Stimulated activated CD8-positive, alpha-beta memory T cell treated with anti-CD3 and anti-CD28 coated beads, Interleukin-2, amount 100 ng/mL, for 48 hours (primary cell): ENCODE results near the gene LOXL1.
"Not testable (repeated sequence)": the region's sequence is repeated elsewhere in the genome, so short reads cannot be mapped to it uniquely, and the experiment has no call there.

Experiments used
- DNase-seq, 2 donors: peaks; one replicate each; pipeline ENCODE4 v3.0.0-alpha.2; 2020; ENCODE audit warnings: low read depth in 2 of 2

LOXL1 gene

DNA sequence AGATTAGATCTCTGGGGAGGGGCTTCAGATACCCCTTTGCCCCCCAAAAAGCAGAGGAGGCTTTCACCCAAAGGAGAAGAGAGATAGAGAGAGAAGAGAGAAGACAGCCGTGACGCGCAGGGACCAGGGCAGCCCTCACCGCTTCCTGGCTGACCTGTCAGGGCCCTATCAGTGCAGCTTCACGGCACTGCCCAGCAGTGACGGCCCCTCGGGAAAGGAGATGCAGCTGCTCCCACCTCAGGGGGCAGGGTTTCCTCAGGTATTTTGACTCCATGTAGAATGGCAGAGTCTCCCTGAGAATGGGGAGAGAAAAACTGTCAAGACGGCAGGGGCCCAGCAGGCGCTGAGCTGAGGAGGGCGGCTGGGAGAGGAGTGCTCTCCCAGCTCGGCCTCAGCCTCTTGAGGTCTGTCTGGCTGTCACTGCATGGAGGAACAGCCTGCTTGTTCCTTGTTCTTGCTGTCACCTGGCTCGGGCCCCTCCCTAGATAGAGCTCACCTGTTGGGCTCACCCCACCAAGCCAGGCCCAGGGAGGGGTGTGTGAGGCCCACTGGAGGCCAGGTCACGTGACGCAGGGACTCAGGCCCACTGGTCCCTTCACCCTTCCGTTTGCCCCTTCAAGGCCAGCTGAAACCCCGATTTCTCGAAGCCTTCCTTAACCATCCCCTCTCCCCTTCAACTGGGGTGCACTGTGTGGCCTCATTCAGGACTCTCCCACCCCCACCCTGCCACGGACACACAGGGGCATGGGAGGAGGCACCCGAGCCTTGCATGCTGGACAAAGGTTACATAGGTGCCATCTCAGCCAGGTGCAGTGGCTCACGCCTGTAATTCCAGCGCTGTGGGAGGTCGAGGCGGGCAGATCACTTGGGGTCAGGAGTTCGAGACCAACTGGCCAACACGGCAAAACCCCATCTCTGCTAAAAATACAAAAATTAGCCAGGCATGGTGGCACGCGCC is 28.2 kb downstream of the LOXL1 start:
- no peak for DNase-seq

DNA sequence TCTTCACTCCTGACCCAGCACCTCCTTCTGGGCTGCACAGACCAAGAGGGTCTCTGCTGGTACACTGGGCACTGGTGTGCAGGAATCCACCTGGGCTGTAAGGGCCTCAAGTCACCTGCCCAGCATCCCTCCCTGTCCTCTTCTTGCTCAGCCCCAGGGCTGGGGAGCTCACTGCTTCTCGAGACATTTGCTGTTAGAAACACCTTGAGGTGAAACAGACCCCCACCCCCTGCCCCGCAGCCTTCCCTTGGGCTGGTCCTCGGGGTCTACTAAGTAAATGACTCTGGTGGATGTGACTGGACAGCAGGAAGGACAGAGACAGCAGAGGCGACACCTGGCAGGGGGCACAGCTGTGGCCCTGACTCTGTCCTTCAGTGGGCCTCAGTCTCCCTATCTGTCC is 29.1 kb downstream of the LOXL1 start:
- no peak for DNase-seq

DNA sequence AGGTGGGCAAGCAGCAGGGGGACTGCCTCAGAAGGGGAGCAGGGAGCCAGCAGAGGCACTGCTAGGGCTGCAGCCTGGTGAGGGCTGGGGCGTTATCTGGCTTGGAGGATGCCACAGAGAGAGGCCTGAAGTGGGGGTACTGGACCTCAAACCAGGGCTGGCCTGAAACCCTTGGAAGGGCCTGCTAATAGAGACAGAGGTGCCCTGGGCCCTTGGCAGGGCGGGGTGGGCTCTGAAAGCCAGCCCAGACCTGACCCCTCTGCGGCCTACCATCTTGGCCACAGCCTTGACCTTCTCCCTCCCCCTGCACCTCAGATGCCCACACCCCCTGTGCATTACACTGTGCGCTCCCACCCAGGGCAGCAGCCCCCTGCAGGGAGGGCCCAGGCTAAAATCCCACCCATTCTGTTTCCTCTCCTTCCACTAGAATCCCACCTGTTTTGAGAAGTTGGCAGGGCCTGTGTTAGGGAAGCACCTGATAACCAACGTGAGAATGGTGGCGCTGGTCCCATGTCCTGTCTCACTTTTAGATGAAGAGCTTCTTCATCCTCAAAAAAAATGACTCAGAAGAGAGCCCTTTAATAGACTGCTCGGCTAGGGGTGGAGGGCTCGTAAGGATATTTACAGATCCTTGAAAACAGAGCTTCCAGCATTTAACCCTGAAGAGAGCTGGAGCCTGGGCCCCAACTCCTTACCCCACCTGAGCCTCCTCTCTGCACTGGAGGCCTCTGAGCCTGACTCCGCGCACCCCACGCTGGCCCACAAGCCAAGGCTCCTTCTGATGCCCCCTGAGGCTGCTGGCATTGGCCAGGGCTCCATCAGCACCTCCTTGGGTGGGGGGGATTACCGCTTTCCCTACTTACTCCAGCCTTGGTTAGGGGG is 29.8 kb downstream of the LOXL1 start:
- DNase-seq, result no peak

DNA sequence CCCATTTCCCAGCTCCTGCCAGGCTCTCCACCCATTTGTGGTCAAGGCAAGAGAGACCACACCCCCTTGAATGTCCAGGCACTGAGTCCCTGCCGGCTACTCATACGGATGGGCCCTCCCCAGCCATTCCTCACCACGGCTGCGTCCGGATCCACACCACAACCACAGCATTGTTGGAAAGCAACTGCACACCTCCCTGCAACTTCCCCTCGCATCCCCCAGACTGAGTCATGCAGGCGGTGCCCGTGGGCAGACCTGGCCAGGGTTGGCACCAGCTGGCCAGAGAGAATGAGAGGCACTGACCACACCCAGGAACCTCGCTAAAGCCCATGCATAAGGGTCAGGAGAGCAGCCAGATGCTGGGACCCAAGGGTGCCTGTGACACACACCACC is 30.5 kb downstream of the LOXL1 start:
- no peak for DNase-seq

DNA sequence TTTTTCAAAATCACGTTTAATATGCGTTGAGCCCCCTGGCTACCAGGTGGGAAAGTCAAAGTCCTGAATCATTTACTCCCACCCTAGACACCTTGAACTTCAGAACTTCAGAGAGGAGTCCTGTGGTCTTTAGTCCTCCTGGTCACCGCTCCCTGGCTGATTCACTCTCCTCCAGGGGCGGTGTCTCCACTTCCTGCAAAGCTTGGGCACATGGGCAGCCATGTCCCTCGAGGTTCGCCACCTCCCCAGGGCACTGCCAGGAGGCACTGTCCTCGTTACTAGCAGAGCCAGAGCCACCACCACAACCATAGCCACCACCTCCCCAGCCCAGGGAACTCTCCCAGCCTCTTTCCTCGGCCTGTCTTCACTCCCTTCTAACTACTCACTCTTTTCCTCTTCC is 31.0 kb downstream of the LOXL1 start:
- DNase-seq, result no peak

DNA sequence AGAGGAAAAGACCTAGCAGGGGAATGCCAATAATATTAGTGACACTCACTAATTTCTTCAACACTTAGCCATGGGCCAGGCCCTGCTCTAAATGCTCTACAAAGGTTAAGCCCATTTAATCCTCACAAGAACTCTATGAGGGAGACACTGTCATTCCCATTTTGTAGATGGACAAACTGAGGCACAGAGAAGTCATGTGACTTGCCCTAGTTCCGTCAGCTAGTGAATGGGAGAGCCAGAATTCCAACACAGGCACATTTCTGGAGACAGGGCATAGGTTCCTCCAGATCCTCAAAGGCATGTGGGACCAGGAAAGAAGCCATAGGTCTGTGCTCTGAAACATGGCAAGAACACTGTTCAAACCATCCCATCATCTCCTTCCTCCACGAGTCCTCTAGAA is 31.5 kb downstream of the LOXL1 start:
- no peak for DNase-seq

DNA sequence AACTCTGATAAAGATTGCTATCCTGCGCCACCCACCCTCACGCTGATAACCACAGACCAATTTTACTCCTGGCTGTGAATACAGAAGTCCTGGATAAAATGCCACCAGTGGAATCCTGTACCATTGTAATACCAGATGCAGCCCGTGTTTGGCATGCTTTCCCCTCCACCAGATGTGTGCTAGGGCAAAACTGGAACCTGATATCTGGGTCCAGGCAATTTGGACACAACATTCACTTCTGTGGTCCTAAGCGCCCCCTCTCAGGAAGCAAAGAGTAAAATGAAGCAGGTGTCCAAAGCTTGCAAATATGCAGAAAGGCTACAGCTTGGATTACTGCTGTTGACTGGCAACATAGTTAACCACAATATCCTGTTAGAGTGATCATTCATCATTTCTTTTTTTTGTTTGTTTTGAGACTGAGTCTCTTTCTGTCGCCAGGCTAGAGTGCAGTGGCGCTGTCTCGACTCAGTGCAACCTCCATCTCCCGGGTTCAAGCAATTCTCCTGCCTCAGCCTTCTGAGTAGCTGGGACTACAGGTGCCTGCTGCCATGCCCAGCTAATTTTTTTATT is 32.8 kb downstream of the LOXL1 start:
- DNase-seq, result no peak

DNA sequence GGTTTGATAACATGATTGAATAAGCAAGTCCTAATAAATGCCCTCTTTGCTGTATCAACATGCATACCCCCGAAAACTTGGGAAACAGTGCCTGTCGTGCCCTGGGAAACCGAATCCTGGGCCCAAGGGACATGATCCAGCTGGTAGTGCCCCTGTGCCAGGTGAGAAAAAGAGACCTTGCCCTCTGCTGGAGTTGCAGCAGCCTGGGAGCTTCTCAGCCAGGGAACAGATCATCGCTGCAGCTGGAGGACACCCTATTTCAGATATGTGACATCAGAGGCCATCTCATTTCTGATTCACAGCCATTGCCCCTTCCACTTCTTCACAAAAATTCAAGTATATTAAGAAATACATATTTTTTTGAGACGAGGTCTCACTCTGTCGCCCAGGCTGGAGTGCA is 33.5 kb downstream of the LOXL1 start:
- DNase-seq, result no peak

DNA sequence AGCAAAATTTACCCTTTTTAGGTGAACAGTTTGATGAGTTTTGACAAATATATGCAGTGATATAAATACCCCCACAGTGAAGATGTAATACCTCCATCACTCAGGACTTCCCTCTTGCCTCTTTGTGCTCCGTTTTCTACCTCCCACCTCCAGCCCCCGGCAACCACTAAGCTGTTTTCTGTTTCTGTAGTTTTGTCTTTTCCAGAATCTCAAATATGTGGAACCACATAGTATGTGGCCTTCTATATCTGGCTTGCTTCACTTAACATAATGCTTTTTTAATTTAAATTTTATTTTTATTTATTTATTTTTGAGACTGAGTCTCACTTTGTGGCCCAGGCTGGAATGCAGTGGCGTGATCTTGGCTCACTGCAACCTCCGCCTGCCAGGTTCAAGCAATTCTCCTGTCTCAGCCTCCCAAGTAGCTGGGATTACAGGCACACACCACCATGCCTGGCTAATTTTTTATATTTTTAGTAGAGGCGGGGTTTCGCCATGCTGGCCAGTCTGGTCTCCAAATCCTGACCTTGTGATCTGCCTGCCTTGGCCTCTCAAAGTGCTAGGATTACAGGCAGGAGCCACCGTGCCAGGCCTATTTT is 34.3 kb downstream of the LOXL1 start:
- not testable (repeated sequence) for DNase-seq

DNA sequence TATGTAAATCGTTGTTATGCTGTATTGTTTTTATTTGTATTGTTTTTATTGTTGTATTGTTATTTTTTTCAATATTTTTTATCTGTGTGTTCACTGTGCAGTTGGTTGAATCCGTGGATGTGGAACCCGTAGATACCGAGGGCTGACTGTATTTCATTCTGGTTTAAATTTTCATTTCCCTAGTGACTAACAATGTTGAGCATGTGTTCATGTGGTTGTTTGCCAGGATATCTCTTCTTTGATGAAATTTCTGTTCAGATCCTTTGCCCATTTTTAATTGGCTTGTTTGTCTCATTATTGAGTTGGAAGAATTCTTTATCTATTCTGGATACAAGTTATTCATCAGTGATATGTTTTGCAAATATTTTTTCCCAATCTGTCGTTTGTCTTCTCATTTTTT is 36.2 kb downstream of the LOXL1 start:
- no peak for DNase-seq

DNA sequence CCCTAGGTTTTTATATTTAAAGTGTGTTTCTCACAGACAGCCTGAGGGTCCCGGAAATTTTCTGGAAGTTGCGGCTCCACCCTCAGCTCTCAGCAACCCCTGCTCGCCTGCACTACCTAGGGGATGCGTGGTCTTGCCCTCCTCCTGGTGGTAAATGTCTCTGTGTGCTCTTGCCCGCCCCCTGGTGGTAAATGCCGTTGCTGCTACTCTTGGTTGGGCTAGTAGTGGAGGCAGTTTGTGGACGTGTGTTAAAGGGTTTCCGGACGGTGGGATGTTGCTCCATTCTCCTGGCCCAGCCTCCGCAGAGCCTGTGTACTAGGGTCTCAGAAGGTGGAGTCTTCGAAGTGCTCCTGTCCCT is 38.5 kb downstream of the LOXL1 start:
- DNase-seq, result peak; percentile 73 to 79

DNA sequence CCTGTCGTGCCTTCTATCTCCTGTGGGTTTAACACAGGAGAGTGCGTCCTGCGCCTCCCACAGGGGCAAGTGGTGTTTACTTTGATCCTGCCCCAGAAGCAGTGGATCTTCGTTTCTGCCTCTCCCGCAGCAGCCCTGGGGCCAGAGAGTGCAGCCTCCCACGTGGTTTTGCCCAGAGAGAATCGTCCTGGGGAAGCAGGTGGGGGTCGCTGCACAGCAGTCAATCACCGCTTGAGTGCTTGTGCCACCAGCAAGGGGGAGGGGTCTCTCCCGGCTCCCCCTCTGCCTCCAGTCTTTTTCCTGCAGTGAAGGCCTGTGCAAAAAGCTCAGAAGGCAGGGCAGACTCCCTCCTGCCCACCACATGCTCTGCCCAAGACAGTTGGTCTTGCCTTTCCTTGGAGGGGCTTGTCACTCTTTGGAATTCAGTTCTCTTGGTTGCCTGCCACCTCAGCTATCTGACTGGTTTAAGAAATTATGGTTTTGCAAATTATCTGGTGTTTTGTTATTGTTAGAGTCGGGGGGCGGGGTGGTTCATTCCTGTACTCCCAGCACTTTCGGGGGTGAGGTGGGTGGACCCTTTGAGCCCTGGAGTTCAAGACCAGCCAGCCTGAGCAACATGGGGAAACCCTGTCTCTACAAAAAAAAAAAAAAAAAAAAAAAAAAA is 39.0 kb downstream of the LOXL1 start:
- DNase-seq, result peak; percentile 17 to 47

DNA sequence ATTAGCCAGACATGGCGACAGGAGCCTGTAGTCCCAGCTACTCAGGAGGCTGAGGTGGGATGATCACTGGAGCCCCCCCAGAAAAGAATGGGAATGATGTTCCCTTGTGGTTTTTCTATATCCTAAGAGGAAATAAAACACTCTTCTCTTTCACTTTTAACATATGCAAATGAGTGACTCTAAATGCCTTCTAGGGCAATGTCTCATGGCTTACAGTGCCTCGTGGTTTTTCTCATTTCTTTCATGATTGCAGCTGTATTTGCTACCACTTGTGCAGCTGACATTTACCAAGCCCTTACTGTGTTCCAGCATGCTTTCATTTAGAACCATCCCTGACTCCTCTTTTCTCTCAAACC is 39.5 kb downstream of the LOXL1 start:
- DNase-seq, result no peak

DNA sequence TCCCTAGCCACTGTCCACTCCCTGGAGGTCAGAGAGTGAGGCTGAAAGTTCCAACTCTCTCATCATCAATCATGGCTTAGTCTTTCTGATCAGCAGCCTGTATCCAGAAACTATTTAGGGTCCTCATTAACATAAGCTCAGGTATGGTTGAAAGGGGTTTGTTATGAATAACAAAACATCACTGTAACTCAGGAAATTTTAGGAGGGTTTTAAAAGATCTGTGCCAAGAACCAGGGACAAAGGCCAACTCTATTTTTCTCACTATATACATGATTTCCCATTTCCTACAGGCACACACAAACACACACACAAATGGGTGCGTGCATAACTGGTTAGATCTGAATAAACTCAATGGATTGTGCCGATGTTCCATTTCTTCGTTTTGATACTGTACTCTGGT is 42.2 kb downstream of the LOXL1 start:
- no peak for DNase-seq

DNA sequence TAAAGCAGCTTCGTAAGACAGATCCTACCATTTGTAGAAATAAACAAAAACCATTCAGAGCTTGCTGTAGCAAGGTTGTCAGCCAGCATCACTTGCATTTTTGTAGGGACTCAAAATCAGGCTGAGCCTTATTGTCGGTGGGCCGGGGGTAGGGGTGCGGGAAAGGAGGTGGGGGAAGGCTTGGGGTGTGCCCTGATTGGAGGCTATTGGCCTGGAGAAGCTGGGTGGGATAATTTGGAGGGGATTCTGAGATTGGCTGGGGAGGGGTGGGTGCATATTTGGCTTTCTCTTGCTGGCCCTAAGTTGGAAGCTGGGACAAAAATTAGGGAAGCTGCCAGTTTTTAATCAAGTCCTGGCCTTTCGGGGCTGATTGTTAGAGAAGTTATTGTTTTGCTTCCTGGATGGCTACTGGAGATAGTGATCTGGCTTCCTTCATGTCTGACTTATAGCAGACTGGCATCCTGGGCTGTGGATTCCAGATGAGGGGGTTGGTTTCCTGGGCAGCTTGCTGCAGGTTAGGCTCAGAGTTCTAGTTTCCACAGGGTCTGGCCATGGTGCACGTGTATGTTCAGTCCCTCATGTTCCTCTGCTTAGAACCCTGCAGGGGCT is 43.0 kb downstream of the LOXL1 start:
- no peak for DNase-seq

DNA sequence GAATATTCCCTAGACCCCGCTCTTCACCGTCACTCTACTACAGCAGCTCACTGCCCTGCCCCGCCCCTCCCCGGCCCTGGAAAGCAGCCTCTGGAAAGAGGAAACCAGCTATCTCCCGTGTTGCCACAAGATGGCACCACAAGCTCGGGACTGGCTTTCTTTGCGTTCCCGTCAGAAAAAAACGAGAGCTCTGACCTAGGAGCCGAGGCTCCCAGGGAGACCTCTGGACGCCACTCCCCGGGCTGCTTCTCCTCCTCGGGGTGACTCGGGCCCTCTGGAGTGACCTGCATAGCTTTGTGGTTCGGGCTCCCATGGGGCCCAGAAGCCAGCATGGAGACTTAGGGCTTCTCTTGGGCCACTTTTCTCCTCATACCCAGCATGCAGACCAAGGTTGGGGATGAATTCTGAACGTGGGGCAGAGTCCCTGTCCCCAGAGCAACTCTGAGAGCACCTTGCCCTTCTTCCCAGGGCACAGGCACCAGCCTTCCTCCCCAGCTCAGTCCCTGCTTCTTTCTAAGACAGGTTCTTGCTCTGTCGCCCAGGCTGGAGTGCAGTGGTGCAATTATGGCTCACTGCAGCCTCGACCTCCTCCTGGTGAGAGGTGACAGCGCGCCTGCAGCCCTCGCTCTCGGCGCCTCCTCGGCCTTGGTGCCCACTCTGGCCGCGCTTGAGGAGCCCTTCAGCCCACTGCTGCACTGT is 46.9 kb downstream of the LOXL1 start:
- DNase-seq, result peak; percentile 59 to 74

DNA sequence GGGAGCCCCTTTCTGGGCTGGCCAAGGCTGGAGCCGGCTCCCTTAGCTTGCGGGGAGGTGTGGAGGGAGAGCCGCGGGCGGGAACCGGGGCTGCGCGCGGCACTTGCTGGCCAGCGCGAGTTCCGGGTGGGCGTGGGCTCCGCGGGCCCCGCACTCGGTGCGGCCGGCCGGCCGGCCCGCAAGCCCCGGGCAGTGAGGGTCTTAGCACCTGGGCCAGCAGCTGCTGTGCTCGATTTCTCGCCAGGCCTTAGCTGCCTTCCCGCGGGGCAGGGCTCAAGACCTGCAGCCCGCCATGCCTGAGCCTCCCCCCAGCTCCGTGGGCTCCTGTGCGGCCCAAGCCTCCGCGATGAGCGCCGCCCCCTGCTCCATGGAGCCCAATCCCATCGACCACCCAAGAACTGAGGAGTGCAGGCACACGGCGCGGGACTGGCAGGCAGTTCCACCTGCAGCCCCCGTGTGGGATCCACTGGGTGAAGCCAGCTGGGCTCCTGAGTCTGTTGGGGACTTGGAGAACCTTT is 47.5 kb downstream of the LOXL1 start:
- DNase-seq, result not testable (repeated sequence)

DNA sequence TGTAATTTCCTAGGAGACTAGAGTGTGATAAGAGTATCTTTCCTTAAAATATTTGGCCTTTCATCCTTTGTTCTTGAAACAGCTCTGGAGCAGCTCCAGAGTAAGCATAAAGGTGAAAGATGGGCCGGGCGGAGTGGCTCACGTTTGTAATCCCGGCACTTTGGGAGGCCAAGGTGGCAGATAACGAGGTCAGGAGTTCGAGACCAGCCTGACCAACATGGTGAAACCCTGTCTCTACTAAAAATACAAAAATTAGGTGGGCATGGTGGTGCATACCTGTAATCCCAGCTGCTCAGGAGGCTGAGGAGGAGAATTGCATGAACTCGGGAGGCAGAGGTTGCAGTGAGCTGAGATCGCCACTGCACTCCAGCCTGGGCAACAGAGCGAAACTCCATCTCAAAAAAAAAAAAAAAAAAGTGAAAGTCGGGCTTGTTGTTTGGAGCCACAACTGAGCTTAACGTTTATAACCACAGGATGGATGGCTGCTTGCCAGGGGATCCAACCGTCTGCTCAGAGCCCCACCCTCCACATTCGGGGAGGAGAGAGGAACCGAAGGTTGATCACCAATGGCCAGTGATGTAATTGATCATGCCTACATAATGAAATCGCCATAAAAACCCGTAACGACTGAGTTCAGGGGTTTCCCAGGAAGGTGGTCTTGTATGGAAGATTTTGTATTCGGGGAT is 49.3 kb downstream of the LOXL1 start:
- DNase-seq, result not testable (repeated sequence)

DNA sequence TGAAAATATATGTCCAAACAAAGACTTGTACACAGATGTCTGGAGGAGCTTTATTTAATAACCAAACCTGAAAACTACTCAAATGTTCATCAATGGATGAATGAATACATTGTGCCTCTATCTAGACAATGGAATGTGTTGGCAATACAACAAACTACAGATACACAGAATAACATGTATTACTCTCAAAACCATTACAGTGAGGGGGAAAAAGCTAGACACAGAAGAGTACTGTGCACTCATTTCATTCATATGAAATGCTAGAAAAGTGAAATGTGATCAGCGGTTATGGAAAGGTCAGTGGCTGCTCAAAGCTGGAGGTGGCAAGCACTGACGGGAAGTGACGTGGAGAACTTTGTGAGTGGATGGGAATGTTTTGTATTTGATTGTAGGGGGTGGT is 52.6 kb downstream of the LOXL1 start:
- DNase-seq, result no peak

DNA sequence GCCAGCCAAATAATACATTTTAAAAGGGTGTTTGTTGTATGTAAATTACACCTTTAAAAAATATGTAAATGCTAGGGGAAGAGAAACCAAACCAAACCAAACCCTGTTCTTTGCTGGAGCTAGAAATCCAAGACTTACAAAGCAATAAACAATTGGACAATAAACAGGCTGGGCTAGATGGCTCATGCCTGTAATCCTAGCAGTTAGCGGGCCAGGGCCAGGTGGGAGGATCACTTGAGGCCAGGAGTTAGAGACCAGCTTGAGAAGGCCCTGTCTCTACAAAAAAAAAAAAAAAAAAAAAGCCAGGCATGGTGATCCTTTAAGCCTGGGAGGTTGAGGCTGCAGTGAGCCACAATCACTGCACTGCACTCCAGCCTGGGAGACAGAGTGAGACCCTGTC is 53.4 kb downstream of the LOXL1 start:
- DNase-seq, result no peak
